Retinal pigment epithelial cell (primary cell): ENCODE measurements around the gene AIF1L.

ENCODE experiments used
- DNase-seq: peaks from one replicate; pipeline ENCODE4 v3.0.0-alpha.2; 2010; ENCODE audit warnings: low read depth
- H3K4me3 ChIP-seq: 2 replicates; pipeline ENCODE4 v1.5.1; 2011; ENCODE audit warnings: mild to moderate bottlenecking, low read length, control low read depth, moderate library complexity
- CTCF ChIP-seq: conservative IDR thresholded peaks from 2 replicates; pipeline ENCODE4 v1.5.1; 2011; ENCODE audit warnings: low read depth, low read length, control low read depth, inconsistent platforms

Gene AIF1L

GRCh38 chr9:131117121-131117761 is 20.9 kb downstream of the AIF1L start:
- no peak overlapping the region for H3K4me3 ChIP-seq
- TF ChIP-seq CTCF, result no peak
- DNase-seq, result no peak

GRCh38 chr9:131117762-131118145 is 21.4 kb downstream of the AIF1L start:
- no peak for DNase-seq
- H3K4me3 ChIP-seq, result no peak overlapping the region
- no peak for TF ChIP-seq CTCF

- no peak for DNase-seq
- no peak overlapping the region for H3K4me3 ChIP-seq
- TF ChIP-seq CTCF, result no peak
Measured at GRCh38 chr9:131119600-131119999, 23.3 kb downstream of the AIF1L start.

GRCh38 chr9:131120620-131121228 is 24.4 kb downstream of the AIF1L start:
- TF ChIP-seq CTCF, result no peak
- H3K4me3 ChIP-seq, result no peak overlapping the region
- no peak for DNase-seq

GRCh38 chr9:131121346-131121745 is 25.0 kb downstream of the AIF1L start:
- no peak for DNase-seq
- no peak overlapping the region for H3K4me3 ChIP-seq
- TF ChIP-seq CTCF, result no peak

- no peak for TF ChIP-seq CTCF
- H3K4me3 ChIP-seq, result no peak overlapping the region
- DNase-seq, result no peak
Measured at GRCh38 chr9:131122158-131122557, 25.8 kb downstream of the AIF1L start.

GRCh38 chr9:131125038-131125287 is 28.6 kb downstream of the AIF1L start:
- no peak for DNase-seq
- TF ChIP-seq CTCF, result no peak
- peak overlapping the region; percentile 100 for H3K4me3 ChIP-seq
